KBM-7 (cell line): ENCODE measurements around the gene AMELX.

Source experiments
- DNase-seq: peaks from one replicate; pipeline ENCODE4 v3.0.0-alpha.2; 2015
- in situ Hi-C: fragments of 300-500 bp; cut with MboI; formaldehyde crosslinking; loops from 2 replicates; pipeline ENCODE4 v1.14.3; 2020; ENCODE audit warnings: low sequenced_read_pairs, low pct_unique_long_range_greater_than_20kb, mixed read lengths

AMELX gene

GRCh38 chrX:11298600-11298999 is 5.4 kb downstream of the AMELX start:
- no peak for DNase-seq
- in situ Hi-C loops, result no loop called here

GRCh38 chrX:11304829-11305228 is 11.6 kb downstream of the AMELX start:
- in situ Hi-C loops, result no loop called here
- no peak for DNase-seq

- in situ Hi-C loops, result no loop called here
- DNase-seq, result no peak
Observed at GRCh38 chrX:11305641-11306040, 12.4 kb downstream of the AMELX start.

GRCh38 chrX:11309220-11309619 is 16.0 kb downstream of the AMELX start:
- no peak for DNase-seq
- in situ Hi-C loops, result no loop called here

GRCh38 chrX:11311706-11312105 is 18.5 kb downstream of the AMELX start:
- in situ Hi-C loops, result no loop called here
- DNase-seq, result no peak

GRCh38 chrX:11319806-11320520 is 26.8 kb downstream of the AMELX start:
- DNase-seq, result no peak
- in situ Hi-C loops, result no loop called here

GRCh38 chrX:11321986-11322385 is 28.8 kb downstream of the AMELX start:
- in situ Hi-C loops, result no loop called here

GRCh38 chrX:11328134-11328533 is 34.9 kb downstream of the AMELX start:
- in situ Hi-C loops, result no loop called here
- DNase-seq, result no peak

More at GRCh38 chrX:11321986-11322385, 28.8 kb downstream of the AMELX start:
- no peak for DNase-seq

GRCh38 chrX:11329021-11329420 is 35.8 kb downstream of the AMELX start:
- in situ Hi-C loops, result no loop called here
- no peak for DNase-seq

- in situ Hi-C loops, result no loop called here
- no peak for DNase-seq
Observed at GRCh38 chrX:11331788-11332187, 38.6 kb downstream of the AMELX start.

GRCh38 chrX:11334165-11334564 is 41.0 kb downstream of the AMELX start:
- in situ Hi-C loops, result no loop called here
- no peak for DNase-seq

- in situ Hi-C loops, result no loop called here
- DNase-seq, result no peak
Observed at GRCh38 chrX:11336201-11336600, 43.0 kb downstream of the AMELX start.

- DNase-seq, result no peak
- in situ Hi-C loops, result no loop called here
Observed at GRCh38 chrX:11337292-11338009, 44.2 kb downstream of the AMELX start.

- in situ Hi-C loops, result no loop called here
- DNase-seq, result peak; percentile 64
Observed at GRCh38 chrX:11341274-11342201, 48.3 kb downstream of the AMELX start.

- in situ Hi-C loops, result no loop called here
- no peak for DNase-seq
Observed at GRCh38 chrX:11342673-11343072, 49.5 kb downstream of the AMELX start.

GRCh38 chrX:11346121-11346682 is 53.0 kb downstream of the AMELX start:
- in situ Hi-C loops, result no loop called here
- DNase-seq, result no peak

- no peak for DNase-seq
Observed at GRCh38 chrX:11347300-11347699, 54.1 kb downstream of the AMELX start.

GRCh38 chrX:11349020-11349419 is 55.8 kb downstream of the AMELX start:
- in situ Hi-C loops, result no loop called here
- no peak for DNase-seq

More at GRCh38 chrX:11347300-11347699, 54.1 kb downstream of the AMELX start:
- in situ Hi-C loops, result no loop called here

- no peak for DNase-seq
Observed at GRCh38 chrX:11349661-11350337, 56.6 kb downstream of the AMELX start.

More at GRCh38 chrX:11349661-11350337, 56.6 kb downstream of the AMELX start:
- in situ Hi-C loops, result no loop called here
